Common myeloid progenitor, CD34-positive (primary cell): Measurements from ENCODE around the gene NFE2L1.
"Not testable (repeated sequence)": the region's sequence is repeated elsewhere in the genome, so short reads cannot be mapped to it uniquely, and the experiment has no call there.

Experiments
- CTCF ChIA-PET: fragments of 350-600 bp; sonication (Branson Sonifier 250); formaldehyde crosslinking; loops from one replicate; lab custom pipeline; 2021; ENCODE audit warnings: antibody characterized with exemption; lab: Charles Lee
- POLR2A ChIA-PET: fragments of 350-600 bp; sonication (Branson Sonifier 250); formaldehyde crosslinking; loops from one replicate; lab custom pipeline; 2021; ENCODE audit warnings: antibody characterized with exemption; lab: Charles Lee
- DNase-seq, 3 donors: peaks; one replicate each; pipeline versions ENCODE4 v3.0.0 to v3.0.0-alpha.2; 2013
- H3K27ac ChIP-seq, 2 experiments: 1 replicate in 1 of 2; 2 replicates in 1 of 2; pipeline ENCODE4 v1.7.0; 2013; ENCODE audit warnings: inconsistent platforms in 2 of 2, low read length in 2 of 2, mild to moderate bottlenecking in 2 of 2, low read depth in 1 of 2, moderate library complexity in 1 of 2; ENCODE audit not compliant: severe bottlenecking in 2 of 2, insufficient read depth in 1 of 2, poor library complexity in 1 of 2
- H3K27me3 ChIP-seq, 5 experiments: replicated peaks in 2 of 5; 1 replicate in 3 of 5; 2 replicates in 2 of 5; pipeline versions ENCODE4 v1.6.1 to v1.7.0; 2013; ENCODE audit warnings: low read length in 4 of 5, mild to moderate bottlenecking in 2 of 5, moderate library complexity in 2 of 5, inconsistent platforms in 1 of 5; ENCODE audit not compliant: insufficient read depth in 5 of 5, control insufficient read depth in 4 of 5
- H3K36me3 ChIP-seq, 4 experiments: 1 replicate in 2 of 4; 2 replicates in 2 of 4; pipeline versions ENCODE4 v1.6.1 to v1.7.0; 2013; ENCODE audit warnings: low read length in 3 of 4, control low read depth in 1 of 4, mild to moderate bottlenecking in 1 of 4; ENCODE audit not compliant: control insufficient read depth in 4 of 4, insufficient read depth in 4 of 4
- H3K4me1 ChIP-seq, 4 experiments: 1 replicate in 3 of 4; 2 replicates in 1 of 4; pipeline versions ENCODE4 v1.6.1 to v1.7.1; 2013; ENCODE audit warnings: low read length in 3 of 4, mild to moderate bottlenecking in 3 of 4, control low read depth in 1 of 4, inconsistent platforms in 1 of 4, moderate library complexity in 1 of 4; ENCODE audit not compliant: control insufficient read depth in 4 of 4, insufficient read depth in 4 of 4; ENCODE audit errors: control extremely low read depth in 1 of 4
- H3K4me3 ChIP-seq, 7 experiments: 1 replicate in 4 of 7; 2 replicates in 3 of 7; pipeline versions ENCODE4 v1.5.1 to v1.7.0; 2013; ENCODE audit warnings: mild to moderate bottlenecking in 7 of 7, low read length in 6 of 7, moderate library complexity in 6 of 7, inconsistent platforms in 2 of 7, low read depth in 2 of 7, control low read depth in 1 of 7; ENCODE audit not compliant: insufficient read depth in 4 of 7, control insufficient read depth in 1 of 7; ENCODE audit errors: extremely low read depth in 1 of 7
- H3K9me3 ChIP-seq, 5 experiments: 1 replicate in 4 of 5; 2 replicates in 1 of 5; pipeline versions ENCODE4 v1.6.1 to v1.7.1; 2013; ENCODE audit warnings: low read length in 4 of 5, mild to moderate bottlenecking in 2 of 5, inconsistent platforms in 1 of 5, low read depth in 1 of 5, moderate library complexity in 1 of 5; ENCODE audit not compliant: control insufficient read depth in 4 of 5, insufficient read depth in 2 of 5; ENCODE audit errors: control extremely low read depth in 1 of 5
- WGBS: methylation state at CpG from one replicate; pipeline ENCODE4 v1.1.5; 2013; ENCODE audit not compliant: insufficient coverage; 5-methylcytosine and 5-hydroxymethylcytosine counted together

Gene NFE2L1

DNA sequence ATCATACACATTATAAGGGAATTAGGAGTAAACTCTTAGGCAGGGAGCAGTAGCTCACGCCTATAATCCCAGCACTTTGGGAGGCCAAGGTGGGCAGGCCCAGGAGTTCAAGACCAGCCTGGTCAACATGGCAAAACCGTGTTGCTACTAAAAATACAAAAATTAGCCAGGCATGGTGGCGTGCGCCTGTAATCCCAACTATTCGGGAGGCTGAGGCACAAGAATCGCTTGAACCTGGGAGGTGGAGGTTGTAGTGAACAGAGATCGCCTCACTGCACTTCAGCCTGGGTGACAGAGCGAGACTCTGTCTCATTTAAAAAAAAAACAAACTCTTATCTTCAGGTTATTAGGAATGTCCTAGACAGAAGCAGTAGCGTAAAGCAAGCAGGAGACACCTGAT is 24.7 kb downstream of the NFE2L1 start:
- CTCF ChIA-PET, result interaction anchor here (1.2 to 11.1 kb wide), 11 partner anchors 11 to 65 kb away, joined by 3 to 188 read pairs (median 5); no protein-coding TSS in a partner anchor
- not testable (repeated sequence) for H3K9me3 ChIP-seq, H3K4me3 ChIP-seq, DNase-seq, H3K27me3 ChIP-seq, H3K4me1 ChIP-seq, H3K27ac ChIP-seq
- WGBS, result 98% methylated on average over 6 of the region's 9 CpGs
- POLR2A ChIA-PET, result interaction anchor here (0.7 to 1.0 kb wide), 2 partner anchors 47 to 52 kb away, joined by 3 to 9 read pairs; no protein-coding TSS in a partner anchor
- peaks cover 17 to 42% (median 31%) of the 10 kb centered on the region in 4 experiments for H3K36me3 ChIP-seq

DNA sequence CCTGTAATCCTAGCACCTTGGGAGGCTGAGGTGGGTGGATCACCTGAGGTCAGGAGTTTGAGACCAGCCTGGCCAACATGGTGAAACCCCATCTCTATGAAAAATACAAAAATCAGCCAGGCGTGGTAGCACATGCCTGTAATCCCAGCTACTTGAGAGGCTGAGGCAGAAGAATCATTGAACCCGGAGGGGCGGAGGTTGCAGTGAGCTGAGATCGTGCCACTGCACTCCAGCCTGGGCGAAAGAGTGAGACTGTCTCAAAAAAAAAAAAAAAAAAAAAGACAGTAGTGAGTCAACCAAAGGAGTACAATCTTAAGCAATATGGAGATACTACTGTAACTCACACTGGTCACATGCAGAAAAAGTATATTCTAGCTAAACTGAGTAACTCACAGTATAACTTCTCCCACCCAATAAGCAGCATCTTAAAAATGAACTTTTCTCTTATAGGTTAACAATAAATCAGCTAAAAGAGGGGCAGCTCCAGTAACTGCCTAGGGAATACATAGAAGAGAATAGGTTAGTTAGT is 25.5 kb downstream of the NFE2L1 start:
- 100% methylated on average over 4 of the region's 5 CpGs for WGBS
- not testable (repeated sequence) for H3K4me1 ChIP-seq, H3K27ac ChIP-seq, DNase-seq, H3K27me3 ChIP-seq, H3K9me3 ChIP-seq, H3K4me3 ChIP-seq
- POLR2A ChIA-PET, result interaction anchor here (1.0 kb wide), 1 partner anchor 48 kb away, joined by 9 read pairs; no protein-coding TSS in a partner anchor
- CTCF ChIA-PET, result interaction anchor here (0.7 to 11.1 kb wide), 21 partner anchors 12 to 95 kb away, joined by 3 to 188 read pairs (median 5); partner anchors contain the start of gene NFE2L1
- H3K36me3 ChIP-seq, result peaks cover 15 to 39% (median 27%) of the 10 kb centered on the region in 4 experiments

DNA sequence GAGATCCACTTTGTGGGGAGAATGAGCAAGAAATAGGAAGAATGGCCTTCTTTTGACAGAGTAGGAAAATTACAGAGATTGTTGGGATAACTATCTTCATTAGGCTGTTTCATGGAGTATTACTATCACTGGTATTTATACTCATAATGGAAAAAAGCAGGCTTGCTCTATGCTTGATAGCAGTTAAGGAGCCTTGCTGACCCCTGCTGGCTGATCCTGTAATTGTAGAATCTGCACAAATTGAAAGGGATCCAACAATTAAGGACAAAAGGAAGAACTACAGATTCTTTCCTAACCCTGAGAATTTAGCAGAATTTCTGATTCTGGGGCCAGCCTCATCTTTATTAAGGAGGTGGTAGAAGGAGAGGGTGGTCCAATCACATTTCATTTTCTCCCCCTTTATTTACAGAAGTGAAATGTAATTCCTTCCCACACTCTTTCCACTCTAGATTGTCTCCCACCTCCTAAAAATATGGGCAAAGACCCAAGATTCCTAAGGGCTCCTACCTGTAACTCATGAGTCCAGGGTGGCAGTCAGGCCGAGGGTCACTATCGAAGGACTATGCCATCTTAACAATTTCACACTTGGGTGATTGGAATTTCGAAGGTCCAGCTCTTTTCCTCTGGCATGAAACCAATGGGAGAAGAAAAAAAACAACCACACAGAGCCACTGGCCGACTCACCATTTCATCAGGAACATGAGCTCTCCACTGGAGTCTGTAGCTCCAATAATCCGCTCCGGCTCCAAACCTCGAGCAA is 26.3 kb downstream of the NFE2L1 start:
- ChIA-PET CTCF (interaction anchor here (0.6 to 13.8 kb wide), 27 partner anchors 7 to 96 kb away, joined by 3 to 188 read pairs (median 5); partner anchors contain the start of gene NFE2L1), POLR2A (interaction anchor here (0.6 to 0.8 kb wide), 2 partner anchors 40 to 64 kb away, joined by 3 to 4 read pairs; no protein-coding TSS in a partner anchor)
- no peak overlapping the region for H3K27ac ChIP-seq
- no peaks in the 10 kb centered on the region for H3K27me3 ChIP-seq
- H3K9me3 ChIP-seq, result no peaks in the 10 kb centered on the region
- WGBS, result 100% methylated on average over 5 of the region's 7 CpGs
- DNase-seq, result peak; percentile 72 to 84 (median 75)
- H3K4me3 ChIP-seq, result no peak overlapping the region
- H3K36me3 ChIP-seq, result peaks cover 15 to 36% (median 24%) of the 10 kb centered on the region in 4 experiments
- H3K4me1 ChIP-seq, result no peaks in the 10 kb centered on the region

DNA sequence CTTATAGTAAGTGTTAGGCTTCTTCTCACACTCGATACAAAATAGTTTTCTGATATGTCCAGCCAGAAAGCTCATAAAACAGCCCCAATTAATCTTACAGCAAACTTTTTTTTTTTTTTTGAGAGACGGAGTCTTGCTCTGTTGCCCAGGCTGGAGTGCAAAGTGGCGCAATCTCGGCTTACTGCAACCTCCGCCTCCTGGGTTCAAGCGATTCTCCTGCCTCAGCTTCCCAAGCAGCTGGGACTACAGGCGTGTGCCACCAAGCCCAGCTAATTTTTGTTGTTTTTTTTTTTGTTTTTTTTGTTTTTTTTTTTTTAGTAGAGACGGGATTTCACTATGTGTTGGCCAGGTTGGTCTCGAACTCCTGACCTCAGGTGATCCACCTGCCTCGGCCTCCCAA is 29.0 kb downstream of the NFE2L1 start:
- CTCF ChIA-PET, result interaction anchor here (0.5 to 13.8 kb wide), 8 partner anchors 10 to 254 kb away, joined by 3 to 188 read pairs (median 10); partner anchors contain the start of gene NFE2L1
- WGBS, result 85% methylated on average over 2 of the region's 10 CpGs
- H3K4me1 ChIP-seq, DNase-seq, H3K4me3 ChIP-seq, POLR2A ChIA-PET, H3K9me3 ChIP-seq, H3K27me3 ChIP-seq, H3K27ac ChIP-seq: not testable (repeated sequence)
- peaks cover 6 to 23% (median 14%) of the 10 kb centered on the region in 4 experiments for H3K36me3 ChIP-seq

DNA sequence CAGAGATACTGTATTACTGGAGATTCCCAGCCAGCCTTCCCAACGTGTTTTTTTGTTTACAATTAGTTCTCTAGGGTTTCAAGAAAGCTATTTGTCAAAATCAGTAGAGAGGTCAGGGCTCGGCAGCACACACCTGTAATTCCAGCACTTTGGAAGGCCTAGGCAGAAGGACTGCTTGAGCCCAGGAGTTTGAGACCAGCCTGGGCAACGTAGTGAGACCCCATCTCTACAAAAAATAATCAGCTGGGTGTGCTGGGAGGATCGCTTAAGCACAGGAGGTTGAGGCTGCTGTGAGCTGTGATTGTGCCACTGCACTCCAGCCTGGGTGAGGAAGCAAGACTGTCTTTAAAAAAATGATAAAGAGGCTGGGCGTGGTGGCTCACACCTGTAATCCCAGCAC is 33.7 kb downstream of the NFE2L1 start:
- DNase-seq, result no peak
- no peaks in the 10 kb centered on the region for H3K9me3 ChIP-seq
- H3K27ac ChIP-seq, result no peak overlapping the region
- no peak overlapping the region for H3K4me3 ChIP-seq
- 92% methylated on average over 5 of the region's 5 CpGs for WGBS
- ChIA-PET POLR2A (no interaction called here), CTCF (interaction anchor here (1.2 to 13.8 kb wide), 10 partner anchors 9 to 533 kb away, joined by 3 to 188 read pairs (median 20); partner anchors contain the start of gene HOXB8)
- no peaks in the 10 kb centered on the region for H3K36me3 ChIP-seq
- H3K27me3 ChIP-seq, result no peaks in the 10 kb centered on the region
- no peaks in the 10 kb centered on the region for H3K4me1 ChIP-seq

DNA sequence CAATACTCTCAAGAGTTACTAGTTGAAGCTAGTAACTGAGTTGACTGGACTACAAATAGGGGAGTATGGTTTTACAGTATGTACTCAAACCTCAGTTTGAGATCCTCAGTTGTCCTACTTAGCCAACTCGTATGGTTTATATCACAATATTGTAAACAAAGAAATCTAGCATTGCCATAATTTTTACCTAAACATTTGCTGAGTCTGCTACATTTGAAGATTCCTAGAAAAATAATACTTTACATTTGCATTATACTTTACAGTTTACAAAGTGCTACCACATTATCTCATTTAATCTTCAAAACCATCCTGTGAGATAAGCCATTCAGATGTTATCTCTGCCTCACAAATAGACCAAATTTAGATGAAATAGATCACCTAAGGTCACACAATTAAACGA is 36.8 kb downstream of the NFE2L1 start:
- Histone ChIP-seq H3K27ac (no peak overlapping the region), H3K27me3 (no peaks in the 10 kb centered on the region), H3K36me3 (no peaks in the 10 kb centered on the region), H3K4me3 (no peak overlapping the region), H3K9me3 (no peaks in the 10 kb centered on the region), H3K4me1 (no peaks in the 10 kb centered on the region)
- 100% methylated on average over 1 of the region's 2 CpGs for WGBS
- POLR2A ChIA-PET, result no interaction called here
- CTCF ChIA-PET, result interaction anchor here (1.1 to 13.8 kb wide), 4 partner anchors 11 to 58 kb away, joined by 4 to 169 read pairs (median 46); partner anchors contain the start of gene NFE2L1
- DNase-seq, result no peak
